GM12872 (cell line): ENCODE data around the gene SDR39U1.

Experiments used
- TF ChIP-seq, protein P1 (sequence below): IDR thresholded peaks from 3 replicates; pipeline ENCODE4 v1.5.1; 2011; ENCODE audit warnings: low read depth, mild to moderate bottlenecking, low read length, moderate library complexity; ENCODE audit not compliant: insufficient read depth

The SDR39U1 gene

DNA sequence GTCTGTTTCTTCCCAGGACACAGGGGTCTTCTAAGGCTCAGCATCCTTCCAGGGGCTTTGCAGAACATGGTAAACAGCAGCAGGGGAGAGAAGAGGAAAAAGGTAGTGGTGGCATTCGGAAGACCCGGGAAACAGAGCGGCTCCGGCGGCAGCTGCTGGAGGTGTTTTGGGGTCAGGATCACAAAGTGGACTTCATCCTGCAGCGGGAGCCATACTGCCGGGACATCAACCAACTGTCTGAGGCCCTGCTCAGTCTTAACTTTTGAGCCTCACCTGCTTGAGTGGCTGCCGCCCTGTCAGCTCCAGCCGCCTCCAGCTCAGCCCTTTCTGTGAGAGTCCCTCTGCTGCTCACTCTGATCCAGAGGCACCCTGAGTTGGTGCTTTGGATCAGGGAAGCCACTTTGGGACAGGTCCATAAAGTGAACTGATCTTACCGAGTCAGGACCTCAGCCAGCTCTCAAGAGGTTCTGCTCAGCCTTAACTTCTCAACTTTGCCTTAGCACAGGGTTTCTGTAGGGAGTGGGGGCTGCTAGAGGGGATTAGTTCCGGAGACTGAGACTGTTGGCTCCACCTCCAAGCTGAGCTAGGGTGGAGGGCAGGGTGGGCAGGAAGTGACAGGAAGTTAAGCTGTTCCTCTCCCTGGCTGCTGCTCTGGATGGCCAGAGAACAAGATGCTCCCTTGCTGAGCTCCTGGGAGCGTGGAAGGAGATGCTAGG, 5.4 kb downstream of the SDR39U1 start:
- TF ChIP-seq, protein P1, sequence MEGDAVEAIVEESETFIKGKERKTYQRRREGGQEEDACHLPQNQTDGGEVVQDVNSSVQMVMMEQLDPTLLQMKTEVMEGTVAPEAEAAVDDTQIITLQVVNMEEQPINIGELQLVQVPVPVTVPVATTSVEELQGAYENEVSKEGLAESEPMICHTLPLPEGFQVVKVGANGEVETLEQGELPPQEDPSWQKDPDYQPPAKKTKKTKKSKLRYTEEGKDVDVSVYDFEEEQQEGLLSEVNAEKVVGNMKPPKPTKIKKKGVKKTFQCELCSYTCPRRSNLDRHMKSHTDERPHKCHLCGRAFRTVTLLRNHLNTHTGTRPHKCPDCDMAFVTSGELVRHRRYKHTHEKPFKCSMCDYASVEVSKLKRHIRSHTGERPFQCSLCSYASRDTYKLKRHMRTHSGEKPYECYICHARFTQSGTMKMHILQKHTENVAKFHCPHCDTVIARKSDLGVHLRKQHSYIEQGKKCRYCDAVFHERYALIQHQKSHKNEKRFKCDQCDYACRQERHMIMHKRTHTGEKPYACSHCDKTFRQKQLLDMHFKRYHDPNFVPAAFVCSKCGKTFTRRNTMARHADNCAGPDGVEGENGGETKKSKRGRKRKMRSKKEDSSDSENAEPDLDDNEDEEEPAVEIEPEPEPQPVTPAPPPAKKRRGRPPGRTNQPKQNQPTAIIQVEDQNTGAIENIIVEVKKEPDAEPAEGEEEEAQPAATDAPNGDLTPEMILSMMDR = no peak

DNA sequence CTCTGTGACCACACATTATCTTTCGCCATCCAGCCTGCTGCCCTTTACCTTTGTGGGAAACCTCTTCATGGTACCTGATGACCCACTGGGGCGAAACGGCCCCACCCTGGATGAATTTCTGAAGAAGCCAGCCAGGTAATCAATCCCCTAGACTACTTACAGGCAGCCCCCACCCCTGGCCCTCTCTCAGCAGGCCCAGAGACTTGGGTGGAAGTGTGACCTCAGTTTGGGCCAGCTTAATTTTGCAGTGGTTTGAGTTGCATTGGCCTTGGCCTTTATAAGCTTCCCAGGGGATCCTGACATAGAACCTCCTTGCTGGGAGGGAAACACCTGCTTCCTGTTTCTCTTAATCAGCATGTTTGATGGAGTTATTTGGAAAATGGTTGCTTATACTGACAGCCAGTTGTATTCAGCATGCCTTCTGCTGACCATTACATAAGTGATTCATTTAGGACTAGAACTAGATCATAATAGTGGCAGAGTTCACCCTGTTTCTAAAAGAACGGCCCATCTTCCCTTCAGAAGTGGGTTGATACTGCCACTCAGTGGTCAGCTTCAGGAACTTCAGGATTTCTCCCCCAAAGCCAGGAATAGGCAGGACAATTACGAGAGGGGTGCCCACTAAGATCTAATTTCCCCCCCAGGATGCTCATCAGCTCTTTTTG, 6.1 kb downstream of the SDR39U1 start:
- TF ChIP-seq, protein P1 = peak; percentile 76

DNA sequence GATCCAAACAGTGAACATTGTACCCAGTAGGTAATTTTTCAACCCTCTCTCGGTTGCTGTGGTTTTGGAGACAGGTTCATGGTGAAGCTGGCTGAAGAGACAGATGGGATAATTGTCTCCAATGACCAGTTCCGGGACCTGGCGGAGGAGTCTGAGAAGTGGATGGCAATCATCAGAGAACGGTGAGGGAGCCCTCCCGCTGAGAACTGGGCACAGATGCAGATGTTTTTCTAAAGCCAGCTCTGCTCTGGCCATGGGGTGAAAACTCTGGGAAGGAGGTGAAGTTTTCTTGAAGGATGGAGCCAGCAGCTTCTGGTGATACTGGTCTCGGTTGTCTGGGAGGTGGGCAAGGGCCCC, 6.6 kb downstream of the SDR39U1 start:
- TF ChIP-seq, protein P1 = no peak

DNA sequence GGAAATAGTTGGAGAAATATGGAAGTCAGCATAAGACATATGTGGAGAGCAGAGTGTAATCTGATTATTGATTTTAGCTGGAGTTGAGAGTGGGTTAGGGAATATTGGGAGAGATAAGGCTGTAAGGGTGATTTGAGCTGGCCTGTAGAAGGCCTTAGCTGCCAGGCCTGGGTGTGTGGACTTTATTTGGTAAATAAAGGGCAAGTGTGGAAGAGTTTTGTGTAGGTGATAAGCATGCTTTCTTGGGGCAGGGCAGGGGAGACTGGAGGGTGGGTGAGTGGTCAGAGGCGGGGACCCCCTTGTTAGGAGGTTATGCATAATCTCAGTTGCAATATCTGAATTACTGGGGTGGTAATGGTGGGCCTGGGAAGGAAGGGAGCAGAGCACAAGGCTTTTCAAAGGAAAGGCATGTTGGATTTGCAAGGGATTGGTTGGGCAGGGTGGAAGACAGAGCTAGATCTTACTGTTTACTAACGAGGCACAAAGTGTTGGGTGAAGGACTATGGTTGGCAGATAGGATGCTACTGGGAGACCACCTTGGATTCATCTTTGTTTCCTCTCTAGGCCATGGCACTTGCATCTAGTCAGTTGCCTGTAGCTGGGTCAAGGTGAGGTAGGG, 7.3 kb downstream of the SDR39U1 start:
- TF ChIP-seq, protein P1 = no peak

DNA sequence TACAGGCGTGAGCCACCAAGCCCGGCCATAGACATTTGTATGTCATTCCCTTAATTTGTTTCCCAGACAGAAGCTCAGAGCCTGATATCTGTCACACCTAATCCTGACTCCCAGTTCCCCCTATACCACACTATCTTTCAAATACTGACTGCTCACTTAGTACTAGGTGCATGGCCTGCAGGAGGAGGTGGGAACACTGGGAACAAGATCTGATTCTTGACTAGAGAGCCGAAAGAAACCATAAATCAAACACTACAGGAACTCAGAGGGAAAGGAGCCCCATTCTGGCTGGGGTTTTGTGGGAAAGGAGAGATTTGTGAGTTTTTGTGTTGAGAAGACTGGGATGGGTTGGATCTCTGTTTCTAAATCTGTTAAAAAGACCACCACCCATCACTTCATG, 7.9 kb downstream of the SDR39U1 start:
- TF ChIP-seq, protein P1 = no peak

DNA sequence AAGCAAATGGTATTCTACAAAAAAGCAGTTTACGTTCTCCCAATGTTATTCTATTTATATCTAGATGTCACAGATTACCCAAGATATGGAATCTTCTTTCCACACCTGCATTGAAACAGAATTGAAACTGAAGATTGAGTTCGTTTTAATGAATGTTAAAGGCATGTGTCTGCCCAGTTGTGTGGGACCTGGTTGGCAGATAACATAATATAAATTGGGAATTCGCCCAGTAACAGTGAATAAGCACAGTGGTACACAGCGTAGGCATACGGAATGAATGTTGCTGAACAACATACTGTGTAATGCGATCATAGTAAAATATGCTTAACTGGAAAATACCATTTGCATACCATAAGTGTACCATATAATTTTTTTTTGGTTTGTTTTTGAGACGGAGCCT, 8.5 kb downstream of the SDR39U1 start:
- TF ChIP-seq, protein P1 = no peak

DNA sequence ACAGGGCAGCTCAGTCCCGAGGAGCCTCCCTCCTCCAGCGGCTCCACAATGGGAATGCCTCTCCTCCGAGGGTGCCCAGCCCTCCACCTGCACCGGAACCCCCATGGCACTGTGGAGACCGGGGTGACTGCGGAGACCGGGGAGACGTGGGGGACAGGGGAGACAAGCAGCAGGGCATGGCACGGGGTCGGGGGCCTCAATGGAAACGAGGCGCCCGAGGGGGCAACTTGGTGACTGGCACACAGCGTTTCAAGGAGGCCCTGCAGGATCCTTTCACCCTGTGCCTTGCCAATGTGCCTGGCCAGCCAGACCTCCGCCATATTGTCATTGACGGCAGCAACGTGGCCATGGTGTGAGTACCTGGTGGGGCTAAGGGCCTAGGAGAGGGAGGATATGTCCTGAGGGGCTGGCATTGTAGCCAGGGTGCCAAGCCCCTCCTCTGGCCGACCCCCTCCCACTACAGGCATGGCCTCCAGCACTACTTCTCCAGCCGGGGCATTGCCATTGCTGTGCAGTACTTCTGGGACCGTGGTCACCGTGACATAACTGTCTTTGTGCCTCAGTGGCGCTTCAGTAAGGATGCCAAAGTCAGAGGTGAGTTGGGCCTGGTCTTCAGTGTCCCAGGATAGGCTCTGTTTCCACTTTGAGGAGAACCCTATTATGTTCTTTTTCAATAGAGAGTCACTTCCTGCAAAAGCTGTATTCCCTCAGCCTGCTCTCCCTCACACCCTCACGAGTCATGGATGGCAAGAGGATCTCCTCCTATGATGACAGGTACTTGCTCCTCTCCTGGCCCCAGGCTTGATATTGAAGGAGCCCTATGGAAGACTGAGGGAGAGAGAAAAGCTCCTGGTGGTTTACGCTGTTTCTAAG, 10.1 kb downstream of the SDR39U1 start:
- TF ChIP-seq, protein P1 = no peak
